ENCODE results near the gene SOHLH1.

SOHLH1 gene

GRCh38 chr9:135703726-135704125 is 4.4 kb upstream of the SOHLH1 start:
- no peak for DNase-seq (ENCODE audit: low read depth in 3 of 3)

- DNase-seq (ENCODE audit: low read depth in 3 of 3) = peak; percentile 35 to 37 (median 36)
Measured at GRCh38 chr9:135701959-135702721, 2.9 kb upstream of the SOHLH1 start, which contains the start of gene KCNT1. TSS of gene KCNT1 (plus strand) at chr9:135702185. CDS start at chr9:135702259, 74 bp downstream.

DNA sequence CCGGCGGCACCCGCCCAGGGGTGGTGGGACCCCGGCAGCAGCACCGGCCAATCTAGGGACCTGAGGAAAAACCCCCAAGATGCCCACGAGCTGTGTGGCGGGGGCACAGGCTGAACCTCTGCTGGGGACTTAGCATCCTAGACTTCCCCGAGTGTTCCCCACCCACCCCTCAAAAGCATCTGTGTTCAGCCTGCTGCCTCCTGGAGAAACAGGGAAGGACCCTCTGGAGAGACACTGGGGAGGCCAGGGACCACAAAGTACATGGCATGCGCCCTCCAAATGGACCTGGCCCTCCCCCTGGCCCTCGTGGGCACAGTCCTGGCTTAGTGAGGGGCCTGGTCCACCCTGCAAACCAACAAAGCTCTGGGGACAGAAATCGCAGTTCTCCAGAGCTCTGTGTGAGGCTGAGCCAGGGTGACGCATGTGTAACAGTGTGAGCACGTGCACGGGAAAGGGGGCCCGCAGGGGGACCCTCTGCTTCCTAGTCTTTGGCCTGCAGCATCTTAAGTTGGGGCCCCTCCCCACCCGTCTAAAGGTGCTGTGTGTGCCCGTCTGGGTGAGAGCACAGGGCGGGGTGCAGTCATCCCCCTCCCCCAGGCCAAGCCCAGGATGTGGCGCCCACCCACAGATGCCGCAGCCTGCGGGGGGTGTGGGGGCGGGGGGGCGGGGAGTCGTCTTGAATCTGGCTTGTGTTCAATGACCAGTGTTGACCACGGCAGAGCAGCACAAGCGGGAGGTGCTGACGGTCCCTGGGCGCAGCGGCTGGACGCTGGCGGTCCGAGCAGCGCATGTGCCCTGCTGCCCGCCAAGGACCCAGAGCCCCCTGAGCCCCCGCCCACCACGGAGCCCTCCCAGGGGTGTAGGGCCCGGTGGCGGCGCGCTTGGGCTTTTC is 2.0 kb upstream of the SOHLH1 start:
- no peak for DNase-seq (ENCODE audit: low read depth in 3 of 3)

GRCh38 chr9:135700525-135700924 is 1.2 kb upstream of the SOHLH1 start:
- DNase-seq (ENCODE audit: low read depth in 3 of 3) = no peak

DNA sequence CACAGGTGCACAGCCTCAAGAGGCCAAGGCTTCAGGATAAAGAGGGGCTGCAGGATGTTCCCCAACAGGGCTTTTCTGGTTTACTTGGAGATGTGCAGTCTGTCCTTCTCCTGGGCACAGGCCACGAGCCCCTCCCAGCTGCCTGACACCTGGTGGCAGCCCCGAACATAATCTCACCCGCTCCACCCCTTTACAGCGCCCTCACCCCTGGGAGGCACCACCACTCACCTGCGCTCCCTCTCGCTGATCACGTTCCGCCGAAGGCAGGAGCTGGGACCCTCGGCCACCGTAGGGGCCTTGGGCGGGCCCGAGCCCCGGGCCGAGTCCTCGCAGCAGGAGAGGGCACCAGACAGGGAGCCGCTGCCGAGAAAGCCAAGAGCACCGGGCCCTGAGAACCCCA is 514 bp downstream of the SOHLH1 start:
- DNase-seq (ENCODE audit: low read depth in 3 of 3) = no peak

DNA sequence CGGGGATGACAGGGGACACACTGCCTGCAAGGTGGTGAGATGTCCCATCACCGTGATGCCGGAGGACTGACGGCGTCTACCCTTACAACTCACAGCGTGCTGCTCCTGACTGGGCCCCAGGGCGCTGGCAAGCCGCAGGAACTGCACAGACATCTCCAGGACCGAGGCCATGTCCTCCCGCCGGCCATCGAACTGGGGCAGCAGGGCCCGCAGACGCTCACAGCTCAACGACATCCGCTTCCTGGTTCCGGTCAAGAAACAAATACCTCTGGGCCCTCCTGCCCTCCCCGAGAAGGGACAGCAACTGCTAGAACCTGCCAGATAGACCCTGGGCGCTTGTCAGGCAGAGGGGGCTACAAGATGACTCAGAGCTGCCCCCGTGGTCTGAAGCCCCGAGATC is 1.0 kb downstream of the SOHLH1 start:
- no peak for DNase-seq (ENCODE audit: low read depth in 3 of 3)

- DNase-seq (ENCODE audit: low read depth in 3 of 3) = no peak
Measured at GRCh38 chr9:135697226-135697625, 2.1 kb downstream of the SOHLH1 start.

GRCh38 chr9:135696446-135696845 is 2.8 kb downstream of the SOHLH1 start:
- no peak for DNase-seq (ENCODE audit: low read depth in 3 of 3)

GRCh38 chr9:135695642-135696041 is 3.6 kb downstream of the SOHLH1 start:
- no peak for DNase-seq (ENCODE audit: low read depth in 3 of 3)

- no peak for DNase-seq (ENCODE audit: low read depth in 3 of 3)
Measured at GRCh38 chr9:135695036-135695435, 4.2 kb downstream of the SOHLH1 start.

DNA sequence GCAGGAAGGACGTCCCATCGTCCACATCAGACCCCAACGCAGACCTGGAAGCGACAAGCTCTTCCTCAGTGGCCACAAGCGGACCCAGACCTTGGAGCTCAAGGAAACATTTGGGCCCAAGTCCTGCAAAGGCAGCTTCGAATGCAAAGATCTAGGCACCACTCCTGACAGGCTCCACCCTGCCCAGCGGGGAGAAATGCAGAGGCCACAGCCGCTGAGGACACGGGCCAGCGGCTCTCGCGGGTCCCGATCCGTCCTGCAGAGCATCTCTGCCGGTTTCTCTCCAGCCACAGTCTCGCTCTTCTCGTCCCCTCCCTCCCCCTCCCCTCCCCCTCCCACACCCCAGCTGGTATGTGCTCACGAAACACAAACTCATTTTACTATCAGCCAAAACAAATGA is 4.9 kb downstream of the SOHLH1 start:
- DNase-seq (ENCODE audit: low read depth in 3 of 3) = no peak

GRCh38 chr9:135693771-135694170 is 5.5 kb downstream of the SOHLH1 start:
- DNase-seq (ENCODE audit: low read depth in 3 of 3) = no peak

- DNase-seq (ENCODE audit: low read depth in 3 of 3) = no peak
Measured at GRCh38 chr9:135693265-135693664, 6.0 kb downstream of the SOHLH1 start.

DNA sequence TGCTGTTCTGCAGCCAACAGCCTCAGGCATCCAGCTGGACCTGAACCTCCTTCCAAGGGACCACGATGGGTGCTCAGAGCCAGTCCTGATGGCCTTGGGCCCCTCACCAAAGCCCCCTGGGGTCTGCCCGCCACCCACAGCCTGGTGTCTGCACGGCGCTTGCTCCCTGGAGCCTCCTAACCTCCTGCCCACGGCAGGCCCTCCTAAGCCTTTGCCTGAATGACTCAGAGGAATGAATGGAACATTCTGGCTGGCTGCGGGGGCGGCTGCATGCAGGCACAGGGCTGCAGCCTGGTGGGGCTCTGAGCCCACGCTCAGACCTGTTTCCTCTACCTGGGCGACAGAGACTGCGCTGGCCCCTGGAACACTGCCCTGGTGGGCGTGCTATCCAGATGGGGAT is 6.9 kb downstream of the SOHLH1 start:
- DNase-seq (ENCODE audit: low read depth in 3 of 3) = no peak

GRCh38 chr9:135690836-135691570 is 8.3 kb downstream of the SOHLH1 start:
- DNase-seq (ENCODE audit: low read depth in 3 of 3) = no peak

DNA sequence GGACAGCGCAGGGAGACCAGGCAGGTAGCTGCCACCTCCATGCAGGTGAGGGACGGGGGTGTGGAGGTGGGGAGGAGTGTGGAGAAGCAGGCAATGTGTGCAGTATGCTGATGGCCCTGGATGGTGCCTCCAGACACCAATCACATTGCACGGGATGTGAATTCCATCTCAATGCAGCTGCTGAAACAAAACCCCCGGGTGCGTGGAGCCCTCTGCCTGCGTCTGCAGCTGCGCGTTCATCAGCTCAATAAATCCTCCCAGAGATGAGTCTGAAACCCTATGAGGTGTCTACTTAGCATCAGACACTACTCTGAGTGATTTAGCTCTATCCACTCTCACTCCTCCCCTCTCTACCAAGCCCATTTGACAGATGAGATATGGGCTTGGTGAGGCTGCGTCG is 10.3 kb downstream of the SOHLH1 start:
- no peak for DNase-seq (ENCODE audit: low read depth in 3 of 3)

DNA sequence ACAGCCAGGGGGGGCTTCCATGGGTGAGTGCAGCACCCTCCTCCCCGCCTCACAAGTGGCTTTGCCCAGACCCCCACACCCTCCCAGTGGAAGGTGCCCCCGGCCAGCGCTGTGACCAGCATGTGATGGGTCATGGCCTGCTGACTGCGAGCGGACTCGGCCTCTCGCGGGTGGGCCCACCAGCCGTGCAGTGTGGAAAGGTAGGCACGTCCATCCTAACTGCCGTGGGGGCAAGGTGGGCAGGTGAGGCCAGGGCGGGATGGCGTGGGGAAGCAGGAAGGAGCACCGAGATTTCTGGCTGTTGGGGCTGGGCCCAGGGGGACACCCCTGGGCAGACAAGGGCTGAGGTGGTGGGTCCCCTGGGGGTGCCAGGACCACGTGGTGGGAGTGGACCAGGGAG is 12.1 kb downstream of the SOHLH1 start:
- no peak for DNase-seq (ENCODE audit: low read depth in 3 of 3)

GRCh38 chr9:135684691-135685090 is 14.6 kb downstream of the SOHLH1 start:
- no peak for DNase-seq (ENCODE audit: low read depth in 3 of 3)

DNA sequence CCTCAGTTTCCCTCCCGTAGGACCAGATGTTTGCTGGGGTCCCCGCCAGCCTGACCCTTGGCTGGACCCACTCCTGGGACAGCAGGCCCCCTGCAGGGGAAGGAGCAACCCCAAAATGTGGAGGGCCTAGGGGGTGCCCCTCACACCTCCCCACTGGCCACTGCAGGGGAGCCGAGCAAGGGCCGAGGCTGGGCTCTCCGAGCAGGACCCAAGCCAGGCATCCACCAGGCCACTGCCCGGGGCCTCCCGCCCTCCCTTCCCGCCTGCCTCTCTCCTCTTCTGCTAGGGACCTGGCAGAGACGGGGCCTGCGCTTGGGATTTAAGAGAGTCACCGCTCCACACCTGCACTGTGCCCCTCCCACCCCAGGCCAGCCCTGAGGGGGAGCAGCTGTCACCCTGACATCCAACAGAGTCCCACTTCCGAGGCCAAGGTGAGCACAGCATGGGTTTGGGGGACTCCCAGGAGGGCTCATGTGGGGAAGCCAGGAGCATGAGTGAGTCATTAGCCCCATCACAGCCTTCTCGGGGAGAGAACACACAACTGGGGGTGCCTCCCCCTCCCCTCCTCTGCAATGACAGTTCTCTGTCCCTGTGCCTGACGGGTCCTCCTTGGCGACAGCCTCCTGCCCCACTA is 15.8 kb downstream of the SOHLH1 start:
- DNase-seq (ENCODE audit: low read depth in 3 of 3) = no peak

GRCh38 chr9:135681161-135681560 is 18.1 kb downstream of the SOHLH1 start:
- no peak for DNase-seq (ENCODE audit: low read depth in 3 of 3)

- no peak for DNase-seq (ENCODE audit: low read depth in 3 of 3)
Measured at GRCh38 chr9:135680056-135680455, 19.2 kb downstream of the SOHLH1 start.
